Mucosa of gallbladder (tissue), 1 donor: Measurements from ENCODE around the gene CDC20B. TPM values are rescaled to one million over a fixed set of nuclear protein-coding genes. Genes with fewer than 3 reads are reported as not detected.
"Not testable (repeated sequence)": the region's sequence is repeated elsewhere in the genome, so short reads cannot be mapped to it uniquely, and the experiment has no call there.

ENCODE experiments used
- DNase-seq: peaks from one replicate; pipeline ENCODE4 v3.0.0-alpha.2; 2020; ENCODE audit warnings: low spot score
- total RNA-seq: library from RNA; stranded (reverse); gene quantifications from one replicate; pipeline ENCODE4 v1.2.1, GENCODE V29; 2021
- donor health status: DM: no; HTN: no; CAD: no.

Gene CDC20B
- total RNA-seq, 1 donor from 2014 or later, result 0.20 TPM

- peak; percentile 73 for DNase-seq
These were observed 12.3 kb downstream of the CDC20B start for GRCh38 chr5:55160493-55161209.

- peak; percentile 49 for DNase-seq
These were observed 13.0 kb downstream of the CDC20B start, which contains the start of gene GPX8 for GRCh38 chr5:55159763-55160492. Gene GPX8, plus strand, starts transcription at chr5:55160171. Its CDS starts 22 bp downstream, at chr5:55160193.

GRCh38 chr5:55154873-55155272 lies 18.1 kb downstream of the CDC20B start:
- no peak for DNase-seq

- no peak for DNase-seq
These were observed 20.8 kb downstream of the CDC20B start for GRCh38 chr5:55151923-55152842.

- DNase-seq, result no peak
These were observed 23.6 kb downstream of the CDC20B start for GRCh38 chr5:55149308-55149795.

GRCh38 chr5:55146543-55147151 lies 26.3 kb downstream of the CDC20B start:
- peak; percentile 87 for DNase-seq

GRCh38 chr5:55146080-55146479 lies 26.9 kb downstream of the CDC20B start:
- no peak for DNase-seq

GRCh38 chr5:55143624-55144023 lies 29.4 kb downstream of the CDC20B start:
- DNase-seq, result peak; percentile 62

GRCh38 chr5:55141945-55142690 lies 30.9 kb downstream of the CDC20B start:
- no peak for DNase-seq

- DNase-seq, result no peak
These were observed 31.9 kb downstream of the CDC20B start for GRCh38 chr5:55140908-55141665.

- DNase-seq, result no peak
These were observed 36.5 kb downstream of the CDC20B start for GRCh38 chr5:55136521-55136920.

GRCh38 chr5:55134053-55134722 lies 38.8 kb downstream of the CDC20B start:
- DNase-seq, result no peak

- no peak for DNase-seq
These were observed 49.6 kb downstream of the CDC20B start for GRCh38 chr5:55123365-55123764.

- no peak for DNase-seq
These were observed 58.9 kb downstream of the CDC20B start for GRCh38 chr5:55114061-55114460.

GRCh38 chr5:55113327-55113726 lies 59.6 kb downstream of the CDC20B start:
- DNase-seq, result no peak

GRCh38 chr5:55110217-55110616 lies 62.8 kb downstream of the CDC20B start:
- DNase-seq, result no peak

- no peak for DNase-seq
These were observed 64.3 kb downstream of the CDC20B start for GRCh38 chr5:55108661-55109060.

- not testable (repeated sequence) for DNase-seq
These were observed 67.0 kb downstream of the CDC20B start for GRCh38 chr5:55105976-55106375.

- no peak for DNase-seq
These were observed 67.9 kb downstream of the CDC20B start for GRCh38 chr5:55104946-55105701.
